Thoracic aorta (tissue), 2 donors: Measurements from ENCODE around the gene FPR1. TPM values are rescaled to one million over a fixed set of nuclear protein-coding genes. Genes with fewer than 3 reads are reported as not detected.
"Not testable (repeated sequence)": the region's sequence is repeated elsewhere in the genome, so short reads cannot be mapped to it uniquely, and the experiment has no call there.

Experiments used
- ATAC-seq: fragments of 150-250 bp; one replicate; pipeline ENCODE4 v1.8.0; 2017; ENCODE audit warnings: low read depth; ENCODE audit not compliant: insufficient number of reproducible peaks, low FRiP score
- DNase-seq: peaks from one replicate; pipeline ENCODE4 v3.0.0-alpha.2; 2020; ENCODE audit warnings: low spot score
- H3K27ac ChIP-seq, 2 donors: fragments of 200-600 bp; sonication (generic); 1 replicate in 1 of 2; 2 replicates in 1 of 2; pipeline ENCODE4 v1.5.1; 2016; ENCODE audit warnings: mild to moderate bottlenecking in 2 of 2, moderate library complexity in 2 of 2
- H3K27me3 ChIP-seq: fragments of 200-600 bp; sonication (generic); replicated peaks from 2 replicates; pipeline ENCODE4 v1.6.0; 2016; ENCODE audit warnings: mild to moderate bottlenecking; ENCODE audit not compliant: insufficient read depth
- H3K36me3 ChIP-seq: fragments of 200-600 bp; sonication (generic); one replicate; pipeline ENCODE4 v1.5.1; 2016
- H3K4me1 ChIP-seq, 2 donors: fragments of 200-600 bp; sonication (generic); 1 replicate in 1 of 2; 2 replicates in 1 of 2; pipeline versions ENCODE4 v1.5.1 to v1.6.0; 2016; ENCODE audit warnings: low read depth in 2 of 2, mild to moderate bottlenecking in 1 of 2; ENCODE audit not compliant: control insufficient read depth in 1 of 2
- H3K4me3 ChIP-seq: fragments of 200-600 bp; sonication (generic); 2 replicates; pipeline ENCODE4 v1.5.1; 2016; ENCODE audit warnings: mild to moderate bottlenecking
- H3K9me3 ChIP-seq: fragments of 200-600 bp; sonication (generic); 2 replicates; pipeline ENCODE4 v1.5.1; 2016
- total RNA-seq, 2 donors: library from RNA; depleted of rRNA; stranded (reverse); fragments of >200 nt; gene quantifications; one replicate each; pipeline versions ENCODE4 v1.1.0 to v1.2.3, GENCODE V29; 2016
- TF ChIP-seq, protein P1 (sequence below): fragments of 200-600 bp; sonication (generic); IDR thresholded peaks from one replicate; pipeline ENCODE4 v1.5.1; 2019; ENCODE audit warnings: antibody characterized with exemption

FPR1 gene
- total RNA-seq, 2 donors from 2014 or later, result 30.2 to 39.3 TPM

DNA sequence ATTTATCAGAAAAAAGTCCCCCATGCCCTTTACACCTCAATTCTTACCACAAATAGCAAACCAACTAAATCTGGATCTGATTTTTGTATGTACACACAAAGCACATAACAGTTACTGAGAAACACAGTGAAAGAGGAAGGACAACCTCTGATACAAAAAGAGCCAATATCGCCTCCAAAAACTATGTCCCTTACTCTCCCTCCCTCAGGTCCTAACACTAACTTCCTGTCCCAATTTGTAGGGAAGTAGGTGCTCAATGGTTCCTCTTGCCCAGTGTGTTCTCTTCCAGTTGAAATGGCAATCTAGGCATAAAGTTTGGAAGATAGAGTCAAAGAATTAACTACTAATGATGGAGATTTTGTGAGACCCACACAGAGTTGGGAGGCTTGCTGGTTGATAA lies 27.5 kb upstream of the FPR1 start:
- no peak overlapping the region for H3K4me3 ChIP-seq
- DNase-seq (no peak), ATAC-seq (no peak)
- H3K9me3 ChIP-seq, result no peaks in the 10 kb centered on the region
- H3K27ac ChIP-seq, result no peak overlapping the region
- no peaks in the 10 kb centered on the region for H3K27me3 ChIP-seq
- TF ChIP-seq, protein P1, sequence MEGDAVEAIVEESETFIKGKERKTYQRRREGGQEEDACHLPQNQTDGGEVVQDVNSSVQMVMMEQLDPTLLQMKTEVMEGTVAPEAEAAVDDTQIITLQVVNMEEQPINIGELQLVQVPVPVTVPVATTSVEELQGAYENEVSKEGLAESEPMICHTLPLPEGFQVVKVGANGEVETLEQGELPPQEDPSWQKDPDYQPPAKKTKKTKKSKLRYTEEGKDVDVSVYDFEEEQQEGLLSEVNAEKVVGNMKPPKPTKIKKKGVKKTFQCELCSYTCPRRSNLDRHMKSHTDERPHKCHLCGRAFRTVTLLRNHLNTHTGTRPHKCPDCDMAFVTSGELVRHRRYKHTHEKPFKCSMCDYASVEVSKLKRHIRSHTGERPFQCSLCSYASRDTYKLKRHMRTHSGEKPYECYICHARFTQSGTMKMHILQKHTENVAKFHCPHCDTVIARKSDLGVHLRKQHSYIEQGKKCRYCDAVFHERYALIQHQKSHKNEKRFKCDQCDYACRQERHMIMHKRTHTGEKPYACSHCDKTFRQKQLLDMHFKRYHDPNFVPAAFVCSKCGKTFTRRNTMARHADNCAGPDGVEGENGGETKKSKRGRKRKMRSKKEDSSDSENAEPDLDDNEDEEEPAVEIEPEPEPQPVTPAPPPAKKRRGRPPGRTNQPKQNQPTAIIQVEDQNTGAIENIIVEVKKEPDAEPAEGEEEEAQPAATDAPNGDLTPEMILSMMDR, result no peak
- no peaks in the 10 kb centered on the region for H3K36me3 ChIP-seq
- H3K4me1 ChIP-seq, result peaks cover 0 to 4% of the 10 kb centered on the region in 2 donors

DNA sequence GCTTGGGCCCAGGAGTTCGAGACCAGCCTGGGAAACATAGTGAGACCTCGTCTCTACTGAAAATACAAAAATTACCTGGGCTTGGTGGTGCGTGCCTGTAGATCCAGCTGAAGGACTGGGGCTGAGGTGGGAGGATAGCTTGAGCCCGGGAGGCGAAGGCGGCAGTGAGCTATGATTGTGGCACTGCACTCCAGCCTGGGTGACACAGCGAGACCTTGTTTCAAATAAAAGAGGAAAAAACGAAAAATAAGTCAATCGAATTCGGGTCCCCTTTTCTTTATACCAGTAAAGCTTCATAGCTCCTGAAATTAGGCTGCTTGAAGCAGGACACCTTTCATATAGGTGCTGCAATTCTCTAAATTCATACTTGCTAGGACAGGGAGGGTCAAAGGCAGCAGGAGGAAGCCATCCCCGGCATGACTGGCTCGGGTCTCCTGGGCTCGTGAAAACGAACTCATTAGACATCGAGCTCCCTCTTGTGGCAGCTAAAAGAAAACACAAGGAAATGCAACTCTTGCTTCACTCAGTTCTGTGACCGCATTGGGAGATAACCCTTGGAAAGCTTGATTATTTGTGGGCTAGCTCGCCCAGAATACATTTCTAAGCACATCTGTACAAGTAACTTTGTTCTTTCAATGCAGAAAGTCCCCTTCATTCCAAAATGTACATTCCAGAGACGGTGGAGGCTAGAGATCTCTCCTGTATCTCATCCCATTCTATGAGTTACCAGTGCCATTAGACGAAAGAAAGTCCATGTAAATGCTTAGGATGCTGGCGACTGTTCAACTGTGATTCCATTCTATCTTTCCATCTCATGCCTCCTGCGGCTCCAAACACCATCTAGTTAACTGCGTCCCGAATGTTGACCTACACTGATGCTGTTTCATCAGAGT lies 26.1 kb upstream of the FPR1 start:
- TF ChIP-seq, protein P1, result peak; percentile 61
- DNase-seq, result no peak
- no peak overlapping the region for H3K4me3 ChIP-seq
- H3K9me3 ChIP-seq, result no peaks in the 10 kb centered on the region
- H3K4me1 ChIP-seq, result peaks cover 0 to 4% of the 10 kb centered on the region in 2 donors
- H3K27me3 ChIP-seq, result no peaks in the 10 kb centered on the region
- H3K36me3 ChIP-seq, result no peaks in the 10 kb centered on the region
- no peak for ATAC-seq
- H3K27ac ChIP-seq, result no peak overlapping the region

DNA sequence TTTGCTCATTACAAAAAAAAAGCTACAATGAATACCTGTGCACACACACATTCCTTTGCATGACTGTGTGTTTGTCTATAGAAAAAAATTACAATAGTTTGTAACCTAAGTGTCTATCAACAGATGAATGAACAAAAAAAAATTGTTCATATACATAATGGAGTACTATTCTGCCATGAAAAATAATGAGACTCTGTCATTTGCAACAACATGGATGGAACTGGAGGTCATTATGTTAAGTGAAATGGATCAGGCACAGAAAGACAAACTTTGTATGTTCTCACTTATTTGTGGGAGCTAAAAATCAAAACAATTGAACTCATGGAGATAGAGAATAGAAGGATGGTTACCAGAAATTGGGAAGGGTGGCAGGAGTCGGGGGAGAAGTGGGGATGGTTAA lies 24.9 kb upstream of the FPR1 start:
- not testable (repeated sequence) for H3K9me3 ChIP-seq, H3K4me1 ChIP-seq, H3K27ac ChIP-seq, H3K4me3 ChIP-seq, H3K27me3 ChIP-seq, H3K36me3 ChIP-seq, ATAC-seq, DNase-seq

DNA sequence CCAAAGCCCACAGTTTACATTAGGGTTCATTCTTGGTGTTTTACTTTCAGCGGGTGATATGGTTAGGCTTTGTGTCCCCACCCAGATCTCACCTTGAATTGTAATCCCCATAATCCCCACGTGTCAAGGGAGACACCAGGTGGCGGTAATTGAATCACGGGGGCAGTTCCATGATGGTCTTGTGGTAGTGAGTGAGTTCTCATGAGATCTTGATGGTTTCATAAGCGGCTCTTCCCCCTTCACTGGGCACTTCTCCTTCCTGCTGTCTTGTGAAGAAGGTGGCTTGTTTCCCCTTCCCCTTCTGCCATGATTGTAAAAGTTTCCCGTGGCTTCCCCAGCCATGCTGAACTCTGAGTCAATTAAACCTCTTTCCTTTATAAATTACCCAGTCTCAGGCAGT lies 21.3 kb upstream of the FPR1 start:
- ATAC-seq, result no peak
- Histone ChIP-seq H3K4me3 (no peak overlapping the region), H3K27me3 (no peaks in the 10 kb centered on the region), H3K36me3 (no peaks in the 10 kb centered on the region), H3K4me1 (peaks cover 0 to under 1% of the 10 kb centered on the region in 2 donors), H3K9me3 (no peaks in the 10 kb centered on the region), H3K27ac (no peak overlapping the region)
- no peak for DNase-seq
- TF ChIP-seq, protein P1, result no peak

DNA sequence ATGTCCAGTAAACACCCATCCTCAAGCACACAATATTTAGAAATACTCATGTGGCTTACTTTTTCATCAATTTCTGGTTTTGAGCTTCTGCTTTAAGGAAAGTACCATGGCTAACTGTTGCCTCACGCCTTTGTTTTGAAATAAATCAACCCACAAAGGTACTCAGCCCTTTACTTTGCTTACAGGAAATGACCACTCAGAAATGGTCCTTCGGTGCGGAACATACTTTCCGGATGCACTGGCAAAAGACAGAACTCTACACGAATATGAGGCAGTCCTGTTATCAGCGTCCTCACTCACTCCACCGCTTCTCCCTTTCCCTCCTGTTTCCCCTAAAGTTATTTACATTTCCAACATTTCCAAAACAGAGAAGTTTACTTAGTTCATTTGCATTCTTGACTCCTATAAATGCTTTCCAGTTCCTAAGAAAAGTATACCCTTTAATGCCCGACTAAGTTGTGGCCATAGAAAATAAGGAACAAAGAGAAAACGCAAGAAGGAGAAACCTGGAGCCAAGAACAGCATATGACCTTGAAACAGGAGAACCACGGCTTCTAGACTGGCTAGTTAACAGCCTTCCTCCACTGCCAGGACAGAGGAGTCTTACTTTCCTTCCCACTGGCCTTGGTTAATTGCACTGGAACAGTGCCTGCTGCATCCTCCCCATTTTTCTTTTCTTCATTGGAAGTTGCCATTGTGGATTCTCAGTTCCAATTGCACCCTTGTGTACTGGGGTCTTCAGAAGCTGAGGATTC lies 19.9 kb upstream of the FPR1 start:
- H3K4me1 ChIP-seq, result no peaks in the 10 kb centered on the region
- H3K27me3 ChIP-seq, result no peaks in the 10 kb centered on the region
- H3K36me3 ChIP-seq, result no peaks in the 10 kb centered on the region
- ATAC-seq (no peak), DNase-seq (no peak)
- TF ChIP-seq, protein P1, result no peak
- no peaks in the 10 kb centered on the region for H3K9me3 ChIP-seq
- no peak overlapping the region for H3K27ac ChIP-seq
- H3K4me3 ChIP-seq, result no peak overlapping the region
